ENCODE data around the gene EIF4E.
"Not testable (repeated sequence)": the region's sequence is repeated elsewhere in the genome, so short reads cannot be mapped to it uniquely, and the experiment has no call there.

EIF4E gene

DNA sequence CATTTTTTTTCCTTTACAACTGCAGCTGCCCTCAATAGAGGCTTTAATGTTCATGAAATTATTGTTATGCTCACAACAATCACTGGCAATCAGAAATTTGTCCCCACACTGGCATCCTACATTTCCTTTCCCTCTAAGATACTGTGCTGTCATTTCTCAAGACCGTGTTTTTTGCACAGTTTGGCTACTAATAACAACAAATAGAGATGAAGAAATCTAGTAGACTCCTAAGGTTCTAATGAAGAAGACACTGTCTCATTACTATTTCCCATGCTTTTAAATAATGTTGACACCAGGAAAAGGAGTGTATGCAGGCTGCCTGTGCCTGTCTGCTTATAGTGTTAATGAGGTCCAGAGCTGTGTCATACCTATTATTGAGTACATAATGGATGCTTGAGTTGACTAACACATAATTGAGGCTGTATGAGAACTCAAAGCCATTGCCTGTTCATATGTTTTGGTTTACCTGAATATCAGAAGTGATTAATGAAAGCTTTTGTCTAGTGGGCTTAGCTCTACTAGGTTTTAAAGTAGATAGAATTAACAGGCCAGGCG lies 1.5 kb upstream of the EIF4E start:
- DNase-seq, result no peak

DNA sequence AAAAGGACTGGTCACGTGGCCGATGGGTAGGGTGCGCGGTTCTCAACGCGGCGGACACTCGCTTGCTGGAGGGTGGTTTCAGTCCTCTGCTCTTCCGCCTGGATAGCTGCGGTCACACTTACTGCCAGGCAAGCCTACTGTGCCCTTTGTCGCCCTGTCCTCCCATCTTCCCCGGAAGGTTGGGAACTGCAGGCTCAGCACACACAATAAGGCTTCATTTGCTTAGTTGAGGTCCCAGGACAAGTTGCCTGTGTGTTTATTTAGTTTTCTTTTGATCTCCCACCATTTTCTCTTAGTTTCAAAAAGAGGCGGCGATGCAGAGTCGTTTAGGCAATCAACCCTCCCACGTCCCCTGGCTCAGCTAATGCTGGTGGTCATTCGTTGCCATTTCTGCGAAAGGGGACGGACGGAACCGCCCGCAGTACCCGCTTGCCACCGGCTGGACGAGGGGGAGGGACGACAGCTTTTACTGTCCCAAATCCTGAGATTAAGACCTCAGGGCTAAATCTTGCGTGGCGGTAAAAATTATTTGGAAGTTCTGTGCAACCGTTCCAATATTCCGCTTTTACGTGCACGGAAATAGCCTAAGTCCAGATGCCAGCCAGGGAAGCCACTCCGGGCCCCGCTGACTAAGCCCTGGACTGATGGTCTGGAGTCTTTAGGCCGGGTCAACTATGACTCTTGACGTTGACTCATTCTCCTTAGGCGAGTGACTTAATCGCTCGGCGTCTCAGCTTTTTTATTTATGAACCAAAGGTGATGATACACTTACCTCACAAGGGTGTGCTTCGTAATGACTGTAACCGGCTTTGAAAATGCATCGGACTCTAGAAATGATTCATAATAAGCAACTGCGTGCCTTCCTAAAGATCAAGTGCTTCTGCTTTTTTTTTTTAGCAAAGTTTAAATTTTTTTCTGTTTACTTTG lies 671 bp upstream of the EIF4E start:
- no peak for DNase-seq

DNA sequence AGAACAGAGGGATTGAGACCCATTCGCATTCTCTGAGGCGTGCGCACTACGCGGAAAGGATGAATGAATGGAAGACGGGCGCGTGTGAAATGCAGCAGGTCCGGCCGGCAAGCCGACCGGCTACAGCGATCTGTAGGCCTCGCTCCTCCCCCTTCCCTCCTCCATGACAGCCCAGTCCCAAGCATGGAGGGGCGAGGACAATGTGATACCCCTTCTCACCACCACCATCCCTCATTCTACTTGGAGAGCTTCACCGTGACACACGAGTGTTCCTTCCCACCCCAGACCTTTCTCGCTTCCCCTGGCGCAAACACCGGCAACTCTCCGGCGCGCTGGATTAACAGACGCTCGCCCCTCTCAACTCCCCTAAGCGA lies 815 bp downstream of the EIF4E start:
- peak; percentile 2 to 21 for DNase-seq

DNA sequence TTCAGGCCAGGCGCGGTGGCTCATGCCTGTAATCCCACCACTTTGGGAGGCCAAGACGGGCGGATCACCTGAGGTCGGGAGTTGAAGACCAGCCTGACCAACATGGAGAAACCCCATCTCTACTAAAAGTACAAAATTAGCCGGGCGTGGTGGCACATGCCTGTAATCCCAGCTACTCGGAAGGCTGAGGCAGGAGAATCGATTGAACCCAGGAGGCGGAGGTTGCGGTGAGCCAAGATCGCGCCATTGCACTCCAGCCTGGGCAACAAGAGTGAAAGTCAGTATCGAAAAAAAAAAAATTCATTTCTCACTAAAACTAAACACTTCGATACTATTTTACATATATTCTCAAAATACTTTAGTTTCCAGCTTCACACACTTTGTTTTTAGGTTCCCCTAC lies 2.7 kb downstream of the EIF4E start:
- DNase-seq, result not testable (repeated sequence)

DNA sequence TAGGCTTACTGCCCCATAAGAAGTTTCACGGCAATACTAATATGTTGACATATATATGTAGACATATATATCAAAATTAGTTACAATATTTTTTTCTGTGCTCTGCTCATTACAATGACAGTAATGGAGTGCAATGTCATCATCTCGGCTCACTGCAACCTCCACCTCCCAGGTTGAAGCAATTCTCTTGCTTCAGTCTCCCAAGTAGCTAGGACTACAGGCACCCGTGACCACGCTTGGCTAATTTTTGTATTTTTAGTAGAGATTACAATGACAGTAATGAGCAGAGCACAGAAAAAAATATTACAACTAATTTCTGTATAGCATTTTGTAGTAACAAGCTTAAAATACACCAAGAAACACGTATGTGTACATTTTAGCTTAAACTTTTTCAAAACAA lies 7.6 kb downstream of the EIF4E start:
- no peak for DNase-seq

DNA sequence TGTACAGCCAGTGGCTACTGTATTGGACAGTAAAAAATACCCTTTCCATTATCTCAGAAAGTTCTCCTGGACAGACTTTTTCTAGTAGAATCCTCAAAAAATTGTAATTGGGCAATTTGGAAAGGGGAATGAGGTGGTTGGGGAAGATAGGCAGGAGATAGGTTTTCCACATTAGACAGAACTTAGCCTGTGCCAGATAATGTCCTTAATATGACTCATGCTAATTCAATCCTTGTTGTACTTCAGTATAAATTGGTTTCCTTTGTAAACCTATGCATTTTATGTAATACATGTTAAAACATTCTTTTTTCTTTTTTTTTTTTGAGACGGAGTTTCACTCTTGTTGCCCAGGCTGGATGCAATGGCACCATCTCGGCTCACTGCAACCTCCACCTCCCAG lies 8.9 kb downstream of the EIF4E start:
- no peak for DNase-seq

DNA sequence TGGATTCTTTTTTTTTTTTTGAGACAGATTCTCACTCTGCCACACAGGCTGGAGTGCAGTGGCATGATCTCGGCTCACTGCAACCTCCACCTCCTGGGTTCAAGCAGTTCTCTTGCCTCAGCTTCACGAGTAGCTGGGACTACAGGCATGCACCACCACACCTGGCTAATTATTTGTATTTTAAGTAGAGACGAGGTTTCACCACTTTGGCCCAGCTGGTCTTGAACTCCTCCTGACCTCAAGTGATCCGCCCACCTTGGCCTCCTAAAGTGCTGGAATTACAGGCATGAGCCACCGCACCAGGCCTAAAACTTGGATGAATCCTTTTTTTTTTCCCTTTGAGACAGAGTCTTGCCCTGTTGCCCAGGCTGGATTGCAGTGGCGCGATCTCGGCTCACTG lies 18.2 kb downstream of the EIF4E start:
- not testable (repeated sequence) for DNase-seq

DNA sequence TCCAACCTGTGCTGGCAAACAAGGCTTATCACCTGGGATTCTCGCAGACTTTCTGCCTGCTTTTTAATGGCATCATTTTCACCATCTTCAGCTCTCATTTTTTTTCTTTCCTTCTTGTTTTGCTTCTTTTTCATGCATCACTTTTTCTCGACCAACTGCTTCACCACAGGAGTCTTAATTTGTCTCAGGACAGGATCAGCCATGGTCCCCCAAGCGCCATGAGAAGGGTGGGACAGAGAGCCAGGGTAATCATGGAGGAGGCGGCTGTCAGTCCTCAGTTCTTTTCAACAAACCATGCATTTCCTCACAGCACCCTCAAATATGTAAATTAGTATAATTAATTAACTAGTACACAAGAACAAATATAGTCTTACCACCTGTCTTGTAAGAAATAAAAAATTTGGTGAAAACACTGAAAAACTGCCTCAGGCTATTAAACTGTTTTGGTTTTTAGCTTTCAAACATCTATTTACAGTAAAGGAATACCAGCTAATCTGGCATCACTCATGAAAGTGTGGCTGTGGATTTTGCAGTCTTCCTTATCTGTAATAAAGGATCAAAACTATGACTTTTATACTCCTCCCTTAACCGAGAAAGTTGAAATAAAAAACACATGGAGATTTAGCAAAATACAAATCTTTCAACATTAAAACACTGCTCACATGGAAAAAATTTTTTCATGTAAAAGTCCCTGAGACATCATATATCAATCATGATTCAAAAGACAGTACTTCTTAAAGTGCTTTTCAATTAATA lies 19.1 kb downstream of the EIF4E start:
- no peak for DNase-seq

DNA sequence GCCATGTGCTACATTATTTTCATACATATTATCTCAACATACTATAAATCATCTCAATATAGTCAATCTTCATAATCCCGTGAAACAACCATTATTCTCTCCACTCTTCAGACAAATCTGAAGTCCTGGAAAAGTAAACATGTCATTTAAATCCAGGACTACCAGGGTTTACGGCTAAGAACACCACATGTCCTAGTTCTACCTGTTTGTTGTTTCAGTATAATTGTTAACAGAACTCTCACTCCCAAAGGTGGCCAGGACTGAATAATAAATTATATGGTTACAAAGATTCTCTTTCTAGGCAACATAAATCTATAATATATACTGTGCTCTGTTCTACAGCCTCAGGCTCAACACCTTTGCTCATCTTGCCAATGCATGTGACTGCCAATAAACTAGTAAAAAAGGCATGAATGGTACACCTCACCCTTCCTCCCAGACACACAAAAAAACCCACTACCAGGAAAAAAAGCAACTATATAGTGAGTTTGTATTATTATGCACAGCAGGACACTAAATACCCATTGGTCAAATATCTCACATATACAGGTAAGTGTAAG lies 20.1 kb downstream of the EIF4E start:
- no peak for DNase-seq

DNA sequence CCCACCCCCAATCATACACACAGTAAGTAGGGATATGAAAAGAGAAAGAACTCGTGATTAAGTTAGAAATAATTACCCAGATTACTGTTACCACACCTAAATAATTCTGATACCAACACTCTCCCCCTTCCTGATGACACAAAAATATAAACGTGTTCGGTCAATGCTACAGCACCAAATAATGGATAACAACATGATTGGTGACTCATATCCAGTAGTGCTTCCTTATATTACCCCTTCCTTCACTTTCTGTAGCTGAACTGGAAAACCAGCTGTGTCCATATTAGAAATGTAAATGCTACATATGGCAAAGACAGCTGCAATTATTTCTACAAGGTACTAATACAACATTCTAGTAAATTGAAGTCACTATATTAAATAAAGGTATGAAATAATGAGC lies 20.8 kb downstream of the EIF4E start:
- no peak for DNase-seq

DNA sequence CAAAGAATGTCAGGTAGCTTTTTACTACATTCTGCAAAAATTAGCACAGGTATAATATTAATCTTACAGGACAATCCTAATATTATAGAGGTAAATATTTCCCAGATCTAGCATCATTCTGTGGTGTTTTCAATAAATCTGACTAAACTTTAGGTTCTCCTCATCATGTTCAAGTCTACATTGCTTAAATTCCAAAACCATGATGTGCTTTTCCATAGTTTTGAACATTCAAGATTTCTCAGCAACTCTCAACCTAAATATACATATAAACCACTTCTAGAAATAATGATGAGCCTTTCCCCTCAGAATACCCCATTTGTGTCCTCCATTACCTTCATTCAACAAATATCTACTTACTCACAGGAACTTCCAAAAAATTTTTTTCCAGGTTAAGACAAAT lies 23.1 kb downstream of the EIF4E start:
- DNase-seq, result no peak

DNA sequence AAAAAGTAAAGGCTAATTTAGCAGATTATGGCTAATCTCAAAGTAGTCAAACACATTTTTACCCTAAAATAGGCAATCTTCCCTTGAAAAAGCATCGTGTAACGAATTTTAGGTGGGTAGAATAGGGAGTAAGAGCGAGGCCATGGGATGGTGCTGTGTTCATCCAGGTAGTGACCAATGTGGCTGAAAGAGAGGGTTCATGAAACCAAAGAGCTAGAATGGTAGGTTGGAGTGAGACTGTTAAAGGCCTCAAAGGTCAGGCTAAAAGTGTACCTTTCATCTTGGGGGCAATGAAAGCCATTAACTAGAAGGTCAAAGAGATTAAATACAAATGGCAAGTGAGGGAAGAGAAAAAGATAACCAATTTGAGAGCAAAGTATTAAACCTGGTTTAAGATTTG lies 23.6 kb downstream of the EIF4E start:
- DNase-seq, result no peak

DNA sequence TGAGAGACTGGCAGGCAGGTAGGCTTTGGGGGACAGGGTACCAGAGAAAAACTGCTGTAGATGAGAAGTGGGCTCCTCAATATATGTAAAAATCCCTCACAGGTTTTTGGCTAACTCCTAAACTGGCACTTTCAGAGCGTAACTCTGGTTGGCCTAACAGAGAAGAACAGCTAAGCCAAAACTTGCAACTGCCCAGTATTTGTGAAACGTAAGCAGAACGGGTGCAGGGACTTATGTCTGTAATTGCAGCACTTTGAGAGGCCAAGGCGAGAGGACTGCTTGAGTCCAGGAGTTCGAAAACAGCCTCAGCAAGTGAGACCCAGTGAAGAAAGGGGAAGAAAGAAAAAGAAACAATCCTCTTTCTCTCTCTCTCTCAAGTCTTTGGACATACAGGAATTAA lies 25.0 kb downstream of the EIF4E start:
- no peak for DNase-seq

DNA sequence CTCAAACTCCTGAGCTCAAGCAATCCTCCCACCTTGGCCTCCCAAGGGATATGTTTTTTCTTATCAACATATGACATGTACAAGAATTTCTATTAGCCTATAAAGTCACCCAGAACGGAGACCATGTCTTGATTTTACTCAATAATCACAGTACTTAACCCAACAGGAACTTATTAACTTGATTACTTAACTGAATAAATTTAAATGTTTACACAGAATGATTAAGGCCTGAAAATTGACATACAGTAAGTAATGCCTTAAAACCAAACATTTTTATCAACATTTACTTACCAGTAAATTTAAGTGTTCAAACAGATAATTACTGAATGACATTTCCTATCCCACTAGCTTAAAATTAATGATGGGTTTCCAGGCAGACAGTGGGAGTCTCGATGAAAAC lies 25.4 kb downstream of the EIF4E start:
- no peak for DNase-seq

DNA sequence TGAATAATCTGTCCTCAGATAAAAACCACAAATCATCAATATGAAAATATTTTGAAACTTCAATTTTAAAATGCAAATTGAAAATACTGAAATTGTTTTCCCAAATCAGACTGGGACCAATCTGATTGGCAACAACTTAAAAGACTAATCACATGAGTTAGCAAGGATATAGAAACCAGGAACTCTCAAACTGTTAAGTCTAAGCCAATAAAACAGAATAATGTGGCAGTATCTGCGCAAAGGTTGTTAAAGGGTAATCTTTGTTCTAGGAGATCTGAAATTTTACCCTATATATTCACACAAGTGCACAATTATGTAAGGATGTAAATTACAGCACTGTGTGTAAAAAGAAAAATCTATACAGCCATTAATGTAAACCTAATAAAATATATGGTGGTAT lies 29.7 kb downstream of the EIF4E start:
- DNase-seq, result no peak

DNA sequence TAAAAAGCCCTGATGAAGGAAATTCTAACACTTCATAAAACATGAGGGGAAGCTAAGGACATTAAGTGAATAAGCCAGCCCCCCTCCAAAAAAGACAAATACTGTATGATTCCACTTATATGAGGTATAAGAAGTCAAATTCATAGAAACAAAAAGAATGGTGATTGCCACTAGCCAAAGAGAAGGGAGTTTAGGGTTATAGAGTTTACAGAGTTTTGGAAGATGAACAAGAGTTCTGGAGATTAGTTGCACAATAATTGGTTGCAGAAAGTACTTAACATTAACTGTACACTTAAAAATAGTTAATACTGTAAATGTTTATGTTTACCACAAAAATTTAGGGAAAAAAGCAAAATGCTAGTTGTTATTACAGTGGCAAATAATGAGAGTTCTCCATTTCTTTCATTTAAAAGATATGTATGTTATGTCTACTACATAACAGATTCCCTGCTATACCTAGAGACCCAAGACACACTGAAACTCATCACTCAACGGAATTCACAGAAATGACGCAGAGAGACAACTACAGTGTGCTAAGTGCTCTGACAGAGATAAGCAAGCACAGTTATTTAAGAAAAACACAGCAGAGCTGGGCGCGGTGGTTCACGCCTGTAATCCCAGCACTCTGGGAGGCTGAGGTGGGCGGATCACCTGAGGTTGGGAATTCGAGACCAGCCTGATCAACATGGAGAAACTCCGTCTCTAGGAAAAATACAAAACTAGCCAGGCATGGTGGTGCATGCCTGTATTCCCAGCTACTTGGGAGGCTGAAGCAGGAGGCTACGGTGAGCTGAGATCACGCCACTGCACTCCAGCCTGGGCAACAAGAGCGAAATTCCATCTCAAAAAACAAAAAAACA lies 37.2 kb downstream of the EIF4E start:
- no peak for DNase-seq

DNA sequence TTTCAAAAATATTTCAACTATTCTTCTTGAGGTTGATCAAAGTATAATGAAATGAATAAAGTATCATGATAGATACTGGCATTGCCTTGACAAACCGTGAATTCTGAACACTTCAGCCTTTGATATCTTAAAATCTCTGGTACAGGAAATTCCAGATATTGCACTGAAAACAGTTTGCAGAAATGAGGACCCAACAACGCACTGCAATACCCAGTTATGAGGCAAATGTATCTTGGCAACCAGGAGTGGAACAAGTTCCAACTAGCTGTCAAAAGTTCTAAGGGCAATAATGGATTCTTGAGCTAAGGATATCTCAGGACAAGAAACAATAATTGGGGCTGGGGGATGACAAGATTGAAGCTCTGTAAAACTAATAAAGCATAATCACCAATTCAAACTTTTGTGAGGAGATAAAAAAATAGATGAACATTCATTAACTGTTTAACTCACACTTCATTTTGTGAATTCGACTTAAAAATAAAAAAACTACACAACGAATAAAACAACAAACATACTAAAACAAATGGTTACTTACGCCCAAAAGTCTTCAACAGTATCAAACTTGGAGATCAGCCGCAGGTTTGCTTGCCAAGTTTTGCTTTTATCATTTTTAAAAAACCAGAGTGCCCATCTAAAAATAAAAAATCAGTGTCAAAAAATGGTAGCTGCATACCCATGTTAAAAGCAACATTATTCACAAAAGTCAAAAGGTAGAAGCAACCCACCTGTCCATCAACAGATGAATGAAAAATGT lies 38.1 kb downstream of the EIF4E start:
- no peak for DNase-seq

DNA sequence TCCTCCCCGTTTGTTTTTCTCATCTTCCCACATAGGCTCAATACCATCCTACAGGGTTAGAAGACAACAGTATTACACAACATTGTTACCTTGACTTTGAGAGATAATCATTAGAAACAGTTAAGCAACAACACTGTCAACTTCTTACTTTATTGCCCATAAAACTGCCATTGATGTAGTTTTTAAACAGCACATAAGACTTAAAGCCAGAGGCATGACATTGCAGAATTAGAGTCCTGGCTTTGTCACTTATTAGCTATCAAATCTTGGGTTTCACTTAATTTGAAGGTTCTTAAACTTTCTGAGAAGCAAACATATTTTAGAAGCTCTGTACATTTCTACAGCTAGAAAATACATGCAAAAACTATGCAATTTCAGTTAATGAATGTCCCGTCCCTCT lies 41.8 kb downstream of the EIF4E start:
- DNase-seq, result no peak

DNA sequence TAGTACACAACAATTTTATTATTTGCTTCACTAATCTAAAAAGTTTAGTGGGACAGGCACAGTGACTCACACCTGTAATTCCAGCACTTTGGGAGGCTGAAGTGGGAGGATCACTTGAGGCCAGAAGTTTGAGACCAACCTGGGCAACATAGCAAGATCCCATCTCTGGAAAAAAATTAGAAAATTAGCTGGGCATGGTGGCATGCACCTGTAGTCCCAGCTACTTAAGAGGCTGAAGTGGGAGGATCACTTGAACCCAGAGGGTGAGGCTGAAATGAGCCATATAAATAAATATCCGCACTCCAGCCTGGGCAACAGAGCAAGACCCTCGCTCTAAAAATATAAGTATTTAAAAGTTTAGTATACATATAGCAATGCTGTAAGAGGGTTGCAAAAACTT lies 42.6 kb downstream of the EIF4E start:
- DNase-seq, result not testable (repeated sequence)

DNA sequence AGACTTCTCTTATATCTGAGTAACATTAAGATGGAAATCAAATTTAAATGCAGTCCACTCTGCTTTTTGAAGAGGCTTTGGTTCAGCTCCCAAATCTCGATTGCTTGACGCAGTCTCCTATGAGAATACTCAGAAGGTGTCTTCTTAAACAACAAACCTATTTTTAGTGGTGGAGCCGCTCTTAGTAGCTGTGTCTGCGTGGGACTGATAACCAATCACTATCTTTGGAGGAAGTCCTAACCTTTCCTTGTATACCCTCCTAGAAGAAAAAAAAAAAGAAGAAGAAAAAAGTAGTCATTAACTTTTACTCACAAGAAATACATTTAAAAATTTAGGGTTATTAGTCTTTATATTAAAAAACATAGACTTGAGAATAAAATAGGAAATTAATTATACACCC lies 48.0 kb downstream of the EIF4E start:
- not testable (repeated sequence) for DNase-seq

DNA sequence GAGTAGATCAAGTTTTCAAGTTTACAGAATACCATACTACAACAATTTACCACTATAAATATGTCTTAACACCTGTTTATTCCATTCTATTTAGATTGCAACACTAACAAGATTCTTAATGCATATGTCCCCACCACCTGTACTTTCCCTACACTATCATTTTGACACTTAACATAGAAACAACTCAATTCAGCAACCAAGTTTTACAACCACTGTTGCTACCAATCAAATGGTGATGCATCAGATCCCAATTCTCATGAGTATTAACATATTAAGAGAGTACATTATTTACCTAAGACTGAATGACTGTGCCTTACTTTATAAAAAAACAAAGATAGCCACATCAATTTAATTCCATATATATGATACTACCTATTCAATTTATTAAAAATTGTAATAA lies 49.4 kb downstream of the EIF4E start:
- DNase-seq, result no peak

DNA sequence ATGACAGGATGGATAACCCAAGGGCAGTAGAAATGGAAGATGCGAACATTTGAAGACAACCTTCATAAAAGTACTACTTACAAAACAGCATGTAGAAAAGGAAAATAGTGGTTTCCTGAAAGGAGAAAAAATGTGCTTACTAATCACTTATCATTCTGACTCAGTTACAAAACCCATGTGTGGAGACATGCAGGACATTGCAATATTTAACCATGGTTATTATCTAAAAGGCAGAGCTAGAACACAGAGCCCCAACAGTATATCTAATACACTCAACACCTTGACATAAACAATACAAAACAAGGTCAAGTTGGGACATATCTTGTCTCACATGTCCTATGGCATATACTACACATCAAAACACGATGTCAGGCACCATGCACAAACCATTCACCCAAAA lies 55.9 kb downstream of the EIF4E start:
- DNase-seq, result no peak

Data from NCI-H187 (cell line).